Measurements from ENCODE around the gene PEAK3.

PEAK3 gene

DNA sequence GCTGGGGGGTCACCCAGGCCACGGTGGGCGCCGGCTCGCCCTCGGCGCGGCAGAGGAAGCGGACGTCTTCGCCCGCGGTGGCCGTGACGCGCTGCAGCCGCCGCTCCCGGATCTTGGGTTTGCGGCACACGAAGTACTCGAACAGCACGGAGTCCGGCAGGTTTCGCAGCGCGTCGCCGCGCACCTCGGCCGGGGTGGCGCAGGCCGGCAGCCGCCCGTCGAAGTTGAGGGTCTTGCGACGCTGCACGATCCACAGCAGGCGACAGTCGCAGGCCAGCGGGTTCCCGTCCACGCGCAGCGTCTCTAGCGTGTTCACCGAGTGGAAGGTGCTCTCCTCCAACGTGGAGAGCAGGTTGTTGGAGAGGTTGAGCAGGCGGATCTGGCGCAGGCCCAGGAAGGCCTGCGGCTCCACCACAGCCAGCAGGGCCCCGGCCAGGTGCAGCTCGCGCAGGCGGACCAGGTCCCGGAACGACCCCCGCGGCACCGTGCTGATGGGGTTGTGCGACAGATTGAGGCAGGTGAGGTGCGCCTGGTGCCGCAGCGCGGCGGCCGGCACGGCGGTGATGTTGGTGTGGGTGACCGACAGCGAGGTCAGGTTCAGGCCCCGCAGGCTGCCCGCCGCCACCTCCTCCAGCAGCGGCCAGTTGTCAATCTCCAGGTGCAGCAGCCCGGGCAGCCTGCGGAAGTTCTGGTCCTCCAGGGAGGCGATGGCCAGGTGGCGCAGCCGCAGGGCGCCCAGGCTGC is 8.6 kb upstream of the PEAK3 start:
- no peak overlapping the region for H3K9ac ChIP-seq

DNA sequence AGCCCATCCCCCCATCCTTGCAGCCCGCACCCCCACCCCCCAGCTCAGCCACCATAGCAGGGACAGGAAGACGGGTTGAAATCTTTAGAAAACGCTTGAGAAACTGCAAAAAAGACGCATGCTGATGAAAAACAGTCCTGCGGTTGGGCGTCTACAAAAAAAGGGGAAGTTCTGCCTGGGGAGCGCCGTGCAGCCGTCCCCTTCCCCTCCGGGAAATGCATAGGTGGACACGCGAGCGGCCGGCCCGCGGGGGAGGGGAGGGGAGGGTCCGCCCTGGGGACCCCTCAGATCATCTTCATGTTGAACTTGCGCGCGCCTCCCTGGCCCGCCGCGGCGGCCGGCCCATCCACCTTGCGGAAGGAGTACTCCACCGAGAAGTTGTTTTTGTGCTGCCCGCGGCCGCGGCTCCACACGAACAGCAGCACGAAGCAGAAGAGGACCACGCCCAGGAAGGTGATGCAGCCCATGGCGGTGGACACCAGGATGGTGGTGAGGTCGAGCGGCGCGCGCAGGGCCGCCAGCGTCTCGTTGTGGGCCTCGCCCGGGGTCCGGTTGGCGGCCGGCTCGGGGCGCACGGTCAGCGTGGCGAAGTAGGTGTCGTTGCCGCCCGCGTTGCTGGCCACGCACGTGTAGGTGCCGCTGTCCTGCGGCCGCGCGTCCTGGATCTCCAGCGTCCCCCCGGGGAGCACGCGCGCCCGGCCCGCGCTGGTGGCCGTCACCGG is 7.9 kb upstream of the PEAK3 start:
- H3K27me3 ChIP-seq (ENCODE audit: control insufficient read depth, insufficient read depth, low read length), result peaks cover 12% of the 10 kb centered on the region
- no peaks in the 10 kb centered on the region for H3K9me3 ChIP-seq (ENCODE audit: control insufficient read depth, low read length)
- H3K4me2 ChIP-seq (ENCODE audit: low read length), result peak overlapping the region; percentile 27
- H3K4me3 ChIP-seq (ENCODE audit: low read depth, low read length), result no peak overlapping the region
- peaks cover 6% of the 10 kb centered on the region for H3K4me1 ChIP-seq
- no peak overlapping the region for H3K27ac ChIP-seq
- H3K36me3 ChIP-seq (ENCODE audit: control insufficient read depth, insufficient read depth, low read length), result no peaks in the 10 kb centered on the region
- peak overlapping the region; percentile 50 for H2AFZ ChIP-seq
- H3K79me2 ChIP-seq, result no peaks in the 10 kb centered on the region
- TF ChIP-seq, protein P1, sequence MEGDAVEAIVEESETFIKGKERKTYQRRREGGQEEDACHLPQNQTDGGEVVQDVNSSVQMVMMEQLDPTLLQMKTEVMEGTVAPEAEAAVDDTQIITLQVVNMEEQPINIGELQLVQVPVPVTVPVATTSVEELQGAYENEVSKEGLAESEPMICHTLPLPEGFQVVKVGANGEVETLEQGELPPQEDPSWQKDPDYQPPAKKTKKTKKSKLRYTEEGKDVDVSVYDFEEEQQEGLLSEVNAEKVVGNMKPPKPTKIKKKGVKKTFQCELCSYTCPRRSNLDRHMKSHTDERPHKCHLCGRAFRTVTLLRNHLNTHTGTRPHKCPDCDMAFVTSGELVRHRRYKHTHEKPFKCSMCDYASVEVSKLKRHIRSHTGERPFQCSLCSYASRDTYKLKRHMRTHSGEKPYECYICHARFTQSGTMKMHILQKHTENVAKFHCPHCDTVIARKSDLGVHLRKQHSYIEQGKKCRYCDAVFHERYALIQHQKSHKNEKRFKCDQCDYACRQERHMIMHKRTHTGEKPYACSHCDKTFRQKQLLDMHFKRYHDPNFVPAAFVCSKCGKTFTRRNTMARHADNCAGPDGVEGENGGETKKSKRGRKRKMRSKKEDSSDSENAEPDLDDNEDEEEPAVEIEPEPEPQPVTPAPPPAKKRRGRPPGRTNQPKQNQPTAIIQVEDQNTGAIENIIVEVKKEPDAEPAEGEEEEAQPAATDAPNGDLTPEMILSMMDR (IDR thresholded peaks at IDR 0.05), result no peak
- H3K9ac ChIP-seq, result no peak overlapping the region

More for the DNA sequence above, 8.6 kb upstream of the PEAK3 start:
- peaks cover 12% of the 10 kb centered on the region for H3K27me3 ChIP-seq (ENCODE audit: control insufficient read depth, insufficient read depth, low read length)
- peak overlapping the region; percentile 27 for H3K4me2 ChIP-seq (ENCODE audit: low read length)
- H2AFZ ChIP-seq, result peak overlapping the region; percentile 50
- TF ChIP-seq, protein P1 (IDR thresholded peaks at IDR 0.05), result no peak
- H3K27ac ChIP-seq, result no peak overlapping the region
- no peak overlapping the region for H3K4me3 ChIP-seq (ENCODE audit: low read depth, low read length)
- no peaks in the 10 kb centered on the region for H3K36me3 ChIP-seq (ENCODE audit: control insufficient read depth, insufficient read depth, low read length)
- peaks cover 6% of the 10 kb centered on the region for H3K4me1 ChIP-seq
- H3K9me3 ChIP-seq (ENCODE audit: control insufficient read depth, low read length), result no peaks in the 10 kb centered on the region
- no peaks in the 10 kb centered on the region for H3K79me2 ChIP-seq

GRCh38 chr19:2288818-2289713 is 7.1 kb upstream of the PEAK3 start:
- Histone ChIP-seq H3K4me1 (peaks cover 6% of the 10 kb centered on the region), H3K36me3 (ENCODE audit: control insufficient read depth, insufficient read depth, low read length) (no peaks in the 10 kb centered on the region), H3K27ac (peak overlapping the region; percentile 24), H3K9me3 (ENCODE audit: control insufficient read depth, low read length) (no peaks in the 10 kb centered on the region), H3K9ac (no peak overlapping the region), H3K27me3 (ENCODE audit: control insufficient read depth, insufficient read depth, low read length) (peaks cover 9% of the 10 kb centered on the region), H3K4me3 (ENCODE audit: low read depth, low read length) (no peak overlapping the region), H3K79me2 (no peaks in the 10 kb centered on the region), H2AFZ (no peak overlapping the region), H3K4me2 (ENCODE audit: low read length) (no peak overlapping the region)
- TF ChIP-seq, protein P1 (IDR thresholded peaks at IDR 0.05), result no peak

GRCh38 chr19:2288338-2288817 is 6.4 kb upstream of the PEAK3 start:
- Histone ChIP-seq H3K9ac (no peak overlapping the region), H3K4me3 (ENCODE audit: low read depth, low read length) (no peak overlapping the region), H2AFZ (no peak overlapping the region), H3K36me3 (ENCODE audit: control insufficient read depth, insufficient read depth, low read length) (no peaks in the 10 kb centered on the region), H3K4me2 (ENCODE audit: low read length) (no peak overlapping the region), H3K27me3 (ENCODE audit: control insufficient read depth, insufficient read depth, low read length) (peaks cover 6% of the 10 kb centered on the region), H3K9me3 (ENCODE audit: control insufficient read depth, low read length) (no peaks in the 10 kb centered on the region), H3K27ac (no peak overlapping the region), H3K4me1 (peaks cover 6% of the 10 kb centered on the region), H3K79me2 (no peaks in the 10 kb centered on the region)
- TF ChIP-seq, protein P1 (IDR thresholded peaks at IDR 0.05), result no peak
